Kidney (tissue), 14 donors: ENCODE results near the gene UBASH3B. TPM values are rescaled to one million over a fixed set of nuclear protein-coding genes. Genes with fewer than 3 reads are reported as not detected.

Experiments
- DNase-seq, 5 donors: peaks; one replicate each; pipeline ENCODE4 v3.0.0-alpha.2; 2013 to 2020
- FAIRE-seq: peaks from 2 replicates; lab custom pipeline; 2012; peaks lifted over from hg19 to GRCh38; lab: Jason Lieb, UNC
- H3K27ac ChIP-seq, 2 donors: one replicate each; pipeline ENCODE4 v1.7.0; 2013; ENCODE audit warnings: low read depth in 2 of 2, low read length in 2 of 2, inconsistent platforms in 1 of 2
- H3K27me3 ChIP-seq: one replicate; pipeline ENCODE4 v1.7.1; 2013; ENCODE audit warnings: low read length, inconsistent platforms; ENCODE audit not compliant: control insufficient read depth, insufficient read depth
- H3K36me3 ChIP-seq, 3 donors: one replicate each; pipeline versions ENCODE4 v1.7.0 to v1.7.1; 2013; ENCODE audit warnings: low read length in 3 of 3, control low read depth in 1 of 3, inconsistent platforms in 1 of 3; ENCODE audit not compliant: insufficient read depth in 3 of 3, control insufficient read depth in 2 of 3
- H3K4me1 ChIP-seq, 3 donors: one replicate each; pipeline versions ENCODE4 v1.7.0 to v1.7.1; 2013; ENCODE audit warnings: low read length in 3 of 3, inconsistent platforms in 1 of 3, low read depth in 1 of 3; ENCODE audit not compliant: control insufficient read depth in 2 of 3, insufficient read depth in 2 of 3
- H3K4me3 ChIP-seq, 3 donors: one replicate each; pipeline versions ENCODE4 v1.7.0 to v1.8.1; 2013; ENCODE audit warnings: low read length in 3 of 3, control low read depth in 1 of 3, inconsistent platforms in 1 of 3
- H3K9ac ChIP-seq, 3 donors: one replicate each; pipeline versions ENCODE4 v1.7.0 to v1.7.1; 2013; ENCODE audit warnings: low read length in 3 of 3, control low read depth in 1 of 3, inconsistent platforms in 1 of 3
- H3K9me3 ChIP-seq, 3 donors: one replicate each; pipeline versions ENCODE4 v1.7.0 to v1.7.1; 2013; ENCODE audit warnings: low read length in 3 of 3, control low read depth in 1 of 3, inconsistent platforms in 1 of 3; ENCODE audit not compliant: control insufficient read depth in 2 of 3, insufficient read depth in 1 of 3
- CTCF ChIP-seq: IDR thresholded peaks from 3 replicates; pipeline ENCODE4 v1.5.1; 2012; ENCODE audit warnings: mild to moderate bottlenecking, moderate library complexity, borderline replicate concordance; ENCODE audit not compliant: insufficient read depth; ENCODE audit errors: extremely low read depth
- intact Hi-C: fragments of 100-400 bp; cut with DNase I; formaldehyde crosslinking; loops from one replicate; pipeline ENCODE4 v1.11.1; 2022
- polyA plus RNA-seq: library from polyadenylated mRNA; stranded (reverse); fragments of 350-450 nt; fragmentation: Illumina TruSeq; extraction: RNeasy Lipid Tissue Mini Kit (QIAGEN cat#74804); gene quantifications from one replicate; pipeline ENCODE4 v1.2.3, GENCODE V29; 2014; ENCODE audit warnings: low read depth, low replicate concordance; ENCODE audit not compliant: insufficient read depth
- total RNA-seq: library from RNA; stranded (reverse); fragmentation: NEBNext Ultra II Directional; extraction: Animal tissue kit (Norgen Biotek cat#: 25700); gene quantifications from one replicate; pipeline ENCODE4 v1.2.1, GENCODE V29; 2021
- donor health status: control.
- donor health status: control.
- donor health status: control.
- donor health status: control.
- donor health status: control.
- donor health status: DM: yes; HTN: yes; CAD: no.
- donor health status: Normal renal cell carcinoma (clear cell type).

UBASH3B gene
- total and polyA plus RNA-seq, 2 donors from 2014 or later, result 0.62 to 22.8 TPM

GRCh38 chr11:122757201-122757600, 101.7 kb downstream of the UBASH3B start:
- no peak overlapping the region for H3K27ac ChIP-seq
- no peak overlapping the region for H3K4me3 ChIP-seq
- H3K4me1 ChIP-seq, result no peaks in the 10 kb centered on the region
- H3K27me3 ChIP-seq, result no peaks in the 10 kb centered on the region
- no peaks in the 10 kb centered on the region for H3K36me3 ChIP-seq
- DNase-seq, result no peak
- H3K9me3 ChIP-seq, result no peaks in the 10 kb centered on the region
- no peak for TF ChIP-seq CTCF
- no peak for FAIRE-seq
- no peak overlapping the region for H3K9ac ChIP-seq
- intact Hi-C loops, result no loop called here

GRCh38 chr11:122758339-122758738, 102.8 kb downstream of the UBASH3B start:
- H3K27ac ChIP-seq, result no peak overlapping the region
- H3K9ac ChIP-seq, result no peak overlapping the region
- H3K36me3 ChIP-seq, result no peaks in the 10 kb centered on the region
- no peak for TF ChIP-seq CTCF
- H3K4me3 ChIP-seq, result no peak overlapping the region
- intact Hi-C loops, result no loop called here
- no peaks in the 10 kb centered on the region for H3K9me3 ChIP-seq
- DNase-seq, result no peak
- no peaks in the 10 kb centered on the region for H3K27me3 ChIP-seq
- no peaks in the 10 kb centered on the region for H3K4me1 ChIP-seq
- FAIRE-seq, result no peak

GRCh38 chr11:122758974-122759373, 103.5 kb downstream of the UBASH3B start:
- Histone ChIP-seq H3K27me3 (no peaks in the 10 kb centered on the region), H3K36me3 (no peaks in the 10 kb centered on the region), H3K9ac (no peak overlapping the region), H3K27ac (no peak overlapping the region), H3K4me1 (no peaks in the 10 kb centered on the region), H3K9me3 (no peaks in the 10 kb centered on the region), H3K4me3 (no peak overlapping the region)
- no peak for DNase-seq
- intact Hi-C loops, result no loop called here
- TF ChIP-seq CTCF, result no peak
- no peak for FAIRE-seq

GRCh38 chr11:122763108-122763507, 107.6 kb downstream of the UBASH3B start:
- Histone ChIP-seq H3K36me3 (no peaks in the 10 kb centered on the region), H3K9ac (no peak overlapping the region), H3K27ac (no peak overlapping the region), H3K9me3 (no peaks in the 10 kb centered on the region), H3K4me1 (no peaks in the 10 kb centered on the region), H3K4me3 (no peak overlapping the region), H3K27me3 (no peaks in the 10 kb centered on the region)
- no peak for DNase-seq
- FAIRE-seq, result no peak
- no peak for TF ChIP-seq CTCF
- intact Hi-C loops, result no loop called here
